HEK293 (cell line): Measurements from ENCODE around the gene NIN.

Experiments used
- CTCF ChIA-PET: fragments of 350-600 bp; formaldehyde crosslinking; extraction: SDS; loops from one replicate; lab custom pipeline; 2021; ENCODE audit warnings: antibody characterized with exemption; lab: Yijun Ruan, JAX
- POLR2A ChIA-PET: fragments of 300-600 bp; formaldehyde crosslinking; extraction: SDS; loops from one replicate; lab custom pipeline; 2020; ENCODE audit warnings: antibody characterized with exemption, inconsistent platforms; lab: Yijun Ruan, JAX
- H3K27ac ChIP-seq: fragments of 200-500 bp; sonication (Bioruptor generic); 2 replicates; pipeline ENCODE4 v1.5.1; 2014; ENCODE audit warnings: low read depth, low read length, control low read depth, inconsistent platforms; ENCODE audit errors: extremely low read depth
- H3K36me3 ChIP-seq, 2 experiments: fragments of 200-500 bp in 1 of 2; sonication (Bioruptor generic) in 1 of 2; 1 replicate in 1 of 2; 2 replicates in 1 of 2; pipeline ENCODE4 v1.5.1; 2014 to 2017; ENCODE audit warnings: inconsistent platforms in 2 of 2, low read length in 2 of 2; ENCODE audit not compliant: control insufficient read depth in 2 of 2, insufficient read depth in 1 of 2
- H3K4me1 ChIP-seq: fragments of 200-500 bp; sonication (Bioruptor generic); 2 replicates; pipeline ENCODE4 v1.5.1; 2014; ENCODE audit warnings: mild to moderate bottlenecking, low read length, inconsistent platforms; ENCODE audit not compliant: control insufficient read depth, insufficient read depth
- H3K4me3 ChIP-seq: 2 replicates; pipeline ENCODE4 v1.5.1; 2011; ENCODE audit warnings: low read depth, mild to moderate bottlenecking, control low read depth, low read length, moderate library complexity
- H3K9me3 ChIP-seq: fragments of 200-500 bp; sonication (Bioruptor generic); 2 replicates; pipeline ENCODE4 v1.5.1; 2014; ENCODE audit warnings: low read depth, low read length, inconsistent platforms; ENCODE audit not compliant: control insufficient read depth, insufficient read depth
- IKZF3 ChIP-seq: fragments of 450-650 bp; IDR thresholded peaks from 2 replicates; pipeline ENCODE4 v1.5.0; 2018; ENCODE audit warnings: missing biosample characterization, mild to moderate bottlenecking, missing genetic modification characterization, moderate library complexity
- KLF1 ChIP-seq: fragments of 450-650 bp; formaldehyde crosslinking; IDR thresholded peaks from 2 replicates; pipeline ENCODE4 v1.5.1; 2016; ENCODE audit warnings: missing biosample characterization, missing genetic modification characterization
- KLF8 ChIP-seq: fragments of 450-650 bp; formaldehyde crosslinking; IDR thresholded peaks from 2 replicates; pipeline ENCODE4 v1.5.1; 2016; ENCODE audit warnings: missing biosample characterization, missing genetic modification characterization
- PBX3 ChIP-seq: sonication (generic); formaldehyde crosslinking; IDR thresholded peaks from 2 replicates; pipeline ENCODE4 v1.8.1; 2022; ENCODE audit warnings: mild to moderate bottlenecking, moderate library complexity, missing genetic modification reagents
- PRDM10 ChIP-seq: fragments of 450-650 bp; formaldehyde crosslinking; IDR thresholded peaks from 2 replicates; pipeline ENCODE4 v1.5.1; 2016; ENCODE audit warnings: missing biosample characterization, missing genetic modification characterization
- SCRT2 ChIP-seq: fragments of 450-650 bp; formaldehyde crosslinking; IDR thresholded peaks from 2 replicates; pipeline ENCODE4 v1.5.1; 2016; ENCODE audit warnings: missing biosample characterization, missing genetic modification characterization
- SP7 ChIP-seq: fragments of 450-650 bp; formaldehyde crosslinking; IDR thresholded peaks from 2 replicates; pipeline ENCODE4 v1.5.1; 2016; ENCODE audit warnings: missing biosample characterization, missing genetic modification characterization
- ZNF112 ChIP-seq: fragments of 450-650 bp; formaldehyde crosslinking; IDR thresholded peaks from 2 replicates; pipeline ENCODE4 v1.5.0; 2017; ENCODE audit warnings: missing biosample characterization, missing genetic modification characterization
- ZNF132 ChIP-seq: fragments of 450-650 bp; formaldehyde crosslinking; IDR thresholded peaks from 2 replicates; pipeline ENCODE4 v1.5.1; 2017; ENCODE audit warnings: missing biosample characterization, missing genetic modification characterization, borderline replicate concordance
- ZNF23 ChIP-seq: fragments of 450-650 bp; formaldehyde crosslinking; IDR thresholded peaks from 2 replicates; pipeline ENCODE4 v1.5.1; 2016; ENCODE audit warnings: missing biosample characterization, missing genetic modification characterization, borderline replicate concordance
- ZNF362 ChIP-seq: fragments of 450-650 bp; formaldehyde crosslinking; IDR thresholded peaks from 2 replicates; pipeline ENCODE4 v1.5.1; 2016; ENCODE audit warnings: missing biosample characterization, missing genetic modification characterization
- ZNF366 ChIP-seq: fragments of 450-650 bp; formaldehyde crosslinking; conservative IDR thresholded peaks from 2 replicates; pipeline ENCODE4 v1.5.1; 2016; ENCODE audit warnings: missing biosample characterization, missing genetic modification characterization
- ZNF391 ChIP-seq: fragments of 450-650 bp; formaldehyde crosslinking; IDR thresholded peaks from 2 replicates; pipeline ENCODE4 v1.5.1; 2016; ENCODE audit warnings: low read depth, missing biosample characterization, missing genetic modification characterization, borderline replicate concordance
- ZNF596 ChIP-seq: fragments of 450-650 bp; IDR thresholded peaks from 2 replicates; pipeline ENCODE4 v1.5.0; 2018; ENCODE audit warnings: missing biosample characterization, mild to moderate bottlenecking, missing genetic modification characterization, moderate library complexity
- ZNF658 ChIP-seq: fragments of 450-650 bp; formaldehyde crosslinking; IDR thresholded peaks from 2 replicates; pipeline ENCODE4; 2016; ENCODE audit warnings: missing biosample characterization, missing genetic modification characterization
- ZNF660 ChIP-seq: fragments of 450-650 bp; IDR thresholded peaks from 2 replicates; pipeline ENCODE4 v1.5.1; 2018; ENCODE audit warnings: missing biosample characterization, mild to moderate bottlenecking, missing genetic modification characterization
- TF ChIP-seq, protein P1 (sequence below): fragments of 450-650 bp; formaldehyde crosslinking; IDR thresholded peaks from 2 replicates; pipeline ENCODE4 v1.5.1; 2017; ENCODE audit warnings: missing biosample characterization, missing genetic modification characterization
- TF ChIP-seq, protein P2 (sequence below): fragments of 450-650 bp; formaldehyde crosslinking; IDR thresholded peaks from 2 replicates; pipeline ENCODE4 v1.5.1; 2016; ENCODE audit warnings: missing biosample characterization, missing genetic modification characterization, borderline replicate concordance

Gene NIN

DNA sequence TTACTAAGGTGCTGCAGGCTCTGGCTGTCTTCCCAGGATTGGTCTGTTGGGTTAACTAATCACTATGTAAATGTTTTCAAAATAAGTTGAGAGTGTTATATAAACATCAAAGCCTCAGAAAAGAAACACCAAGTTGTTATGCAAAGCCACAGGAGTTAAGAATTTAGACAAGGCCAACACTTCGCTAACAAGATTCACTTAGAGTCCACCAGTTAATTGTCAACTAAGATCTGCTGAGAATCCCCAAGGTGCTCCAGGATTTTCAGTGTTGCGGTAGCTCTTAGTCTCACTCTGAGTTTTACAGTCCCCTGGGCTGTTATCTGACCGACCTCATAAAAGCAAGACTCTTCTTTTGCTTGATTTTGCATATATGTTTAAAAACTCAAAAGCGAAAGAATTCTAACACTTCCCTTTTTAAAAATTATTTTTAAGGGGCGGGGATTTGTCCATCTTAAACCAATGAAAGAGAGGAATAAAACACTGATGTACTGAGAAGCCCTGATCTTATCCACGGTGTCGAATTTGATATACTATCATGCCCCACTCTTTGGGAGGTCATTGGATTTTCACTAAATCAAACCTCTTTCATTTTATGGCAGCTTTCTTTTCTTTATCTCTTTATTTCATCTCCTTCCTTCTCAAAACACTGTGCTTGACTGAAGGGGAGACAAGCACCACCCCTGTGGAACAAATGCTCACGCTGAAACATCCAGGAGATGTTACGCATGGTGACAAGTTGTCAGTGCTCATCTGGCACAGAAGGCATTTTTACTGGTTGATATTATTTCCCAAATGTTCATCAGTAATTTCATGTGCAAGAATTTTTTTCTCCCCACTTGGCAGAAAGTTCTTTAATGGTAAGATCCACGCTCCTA is 7.0 kb downstream of the NIN start (continued):
- TF ChIP-seq PRDM10 (tag by site-specific recombination): peak; percentile 58
- TF ChIP-seq, protein P1, sequence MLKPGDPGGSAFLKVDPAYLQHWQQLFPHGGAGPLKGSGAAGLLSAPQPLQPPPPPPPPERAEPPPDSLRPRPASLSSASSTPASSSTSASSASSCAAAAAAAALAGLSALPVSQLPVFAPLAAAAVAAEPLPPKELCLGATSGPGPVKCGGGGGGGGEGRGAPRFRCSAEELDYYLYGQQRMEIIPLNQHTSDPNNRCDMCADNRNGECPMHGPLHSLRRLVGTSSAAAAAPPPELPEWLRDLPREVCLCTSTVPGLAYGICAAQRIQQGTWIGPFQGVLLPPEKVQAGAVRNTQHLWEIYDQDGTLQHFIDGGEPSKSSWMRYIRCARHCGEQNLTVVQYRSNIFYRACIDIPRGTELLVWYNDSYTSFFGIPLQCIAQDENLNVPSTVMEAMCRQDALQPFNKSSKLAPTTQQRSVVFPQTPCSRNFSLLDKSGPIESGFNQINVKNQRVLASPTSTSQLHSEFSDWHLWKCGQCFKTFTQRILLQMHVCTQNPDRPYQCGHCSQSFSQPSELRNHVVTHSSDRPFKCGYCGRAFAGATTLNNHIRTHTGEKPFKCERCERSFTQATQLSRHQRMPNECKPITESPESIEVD (tag by site-specific recombination): peak; percentile 91
- TF ChIP-seq KLF1 (tag by site-specific recombination): no peak

- H3K36me3 ChIP-seq: peaks cover 0 to 3% of the 10 kb centered on the region in 2 experiments; a peak in 2 of 3 replicates
- H3K27ac ChIP-seq: peak overlapping the region; percentile 57; the same call in 1 of the 2 replicates
- CTCF ChIA-PET: interaction anchor here (0.6 to 0.8 kb wide), 3 partner anchors 109 to 505 kb away, joined by 3 read pairs; no protein-coding TSS in a partner anchor
- H3K9me3 ChIP-seq: no peaks in the 10 kb centered on the region
- POLR2A ChIA-PET: interaction anchor here (0.6 to 1.2 kb wide), 2 partner anchors 21 to 36 kb away, joined by 3 read pairs; no protein-coding TSS in a partner anchor
- peaks cover 59% of the 10 kb centered on the region for H3K4me1 ChIP-seq
- H3K4me3 ChIP-seq: no peak overlapping the region
- TF ChIP-seq ZNF658 (tag by site-specific recombination): no peak
- TF ChIP-seq ZNF596 (tag by site-specific recombination): no peak
- peak; percentile 34; the same call in 1 of the 2 replicates for TF ChIP-seq ZNF366 (tag by site-specific recombination)
- no peak for TF ChIP-seq ZNF132
- 0 out of 2 replicates have a peak, but pooled peaks have one; percentile 47 for TF ChIP-seq IKZF3 (tag by site-specific recombination)
- TF ChIP-seq SP7 (tag by site-specific recombination): 0 out of 2 replicates have a peak, but pooled peaks have one; percentile 20
- no peak for TF ChIP-seq PBX3 (CRISPR knock-in tag)
- TF ChIP-seq ZNF23: no peak
- TF ChIP-seq SCRT2 (tag by site-specific recombination): peak; percentile 51; the same call in 1 of the 2 replicates
- TF ChIP-seq ZNF362 (tag by site-specific recombination): peak; percentile 68; the same call in 1 of the 2 replicates
- peak; percentile 61 for TF ChIP-seq KLF8 (tag by site-specific recombination)
- no peak for TF ChIP-seq ZNF112 (tag by site-specific recombination)
- TF ChIP-seq ZNF391: 0 out of 2 replicates have a peak, but pooled peaks have one; percentile 30
- TF ChIP-seq, protein P2, sequence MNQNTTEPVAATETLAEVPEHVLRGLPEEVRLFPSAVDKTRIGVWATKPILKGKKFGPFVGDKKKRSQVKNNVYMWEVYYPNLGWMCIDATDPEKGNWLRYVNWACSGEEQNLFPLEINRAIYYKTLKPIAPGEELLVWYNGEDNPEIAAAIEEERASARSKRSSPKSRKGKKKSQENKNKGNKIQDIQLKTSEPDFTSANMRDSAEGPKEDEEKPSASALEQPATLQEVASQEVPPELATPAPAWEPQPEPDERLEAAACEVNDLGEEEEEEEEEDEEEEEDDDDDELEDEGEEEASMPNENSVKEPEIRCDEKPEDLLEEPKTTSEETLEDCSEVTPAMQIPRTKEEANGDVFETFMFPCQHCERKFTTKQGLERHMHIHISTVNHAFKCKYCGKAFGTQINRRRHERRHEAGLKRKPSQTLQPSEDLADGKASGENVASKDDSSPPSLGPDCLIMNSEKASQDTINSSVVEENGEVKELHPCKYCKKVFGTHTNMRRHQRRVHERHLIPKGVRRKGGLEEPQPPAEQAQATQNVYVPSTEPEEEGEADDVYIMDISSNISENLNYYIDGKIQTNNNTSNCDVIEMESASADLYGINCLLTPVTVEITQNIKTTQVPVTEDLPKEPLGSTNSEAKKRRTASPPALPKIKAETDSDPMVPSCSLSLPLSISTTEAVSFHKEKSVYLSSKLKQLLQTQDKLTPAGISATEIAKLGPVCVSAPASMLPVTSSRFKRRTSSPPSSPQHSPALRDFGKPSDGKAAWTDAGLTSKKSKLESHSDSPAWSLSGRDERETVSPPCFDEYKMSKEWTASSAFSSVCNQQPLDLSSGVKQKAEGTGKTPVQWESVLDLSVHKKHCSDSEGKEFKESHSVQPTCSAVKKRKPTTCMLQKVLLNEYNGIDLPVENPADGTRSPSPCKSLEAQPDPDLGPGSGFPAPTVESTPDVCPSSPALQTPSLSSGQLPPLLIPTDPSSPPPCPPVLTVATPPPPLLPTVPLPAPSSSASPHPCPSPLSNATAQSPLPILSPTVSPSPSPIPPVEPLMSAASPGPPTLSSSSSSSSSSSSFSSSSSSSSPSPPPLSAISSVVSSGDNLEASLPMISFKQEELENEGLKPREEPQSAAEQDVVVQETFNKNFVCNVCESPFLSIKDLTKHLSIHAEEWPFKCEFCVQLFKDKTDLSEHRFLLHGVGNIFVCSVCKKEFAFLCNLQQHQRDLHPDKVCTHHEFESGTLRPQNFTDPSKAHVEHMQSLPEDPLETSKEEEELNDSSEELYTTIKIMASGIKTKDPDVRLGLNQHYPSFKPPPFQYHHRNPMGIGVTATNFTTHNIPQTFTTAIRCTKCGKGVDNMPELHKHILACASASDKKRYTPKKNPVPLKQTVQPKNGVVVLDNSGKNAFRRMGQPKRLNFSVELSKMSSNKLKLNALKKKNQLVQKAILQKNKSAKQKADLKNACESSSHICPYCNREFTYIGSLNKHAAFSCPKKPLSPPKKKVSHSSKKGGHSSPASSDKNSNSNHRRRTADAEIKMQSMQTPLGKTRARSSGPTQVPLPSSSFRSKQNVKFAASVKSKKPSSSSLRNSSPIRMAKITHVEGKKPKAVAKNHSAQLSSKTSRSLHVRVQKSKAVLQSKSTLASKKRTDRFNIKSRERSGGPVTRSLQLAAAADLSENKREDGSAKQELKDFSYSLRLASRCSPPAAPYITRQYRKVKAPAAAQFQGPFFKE (tag by site-specific recombination): no peak
- TF ChIP-seq ZNF660 (tag by site-specific recombination): peak; percentile 39; the same call in 1 of the 2 replicates
These were observed 7.8 kb downstream of the NIN start for GRCh38 chr14:50823051-50823761.
